ENCODE measurements around the gene NEDD9.

Gene NEDD9, protein sequence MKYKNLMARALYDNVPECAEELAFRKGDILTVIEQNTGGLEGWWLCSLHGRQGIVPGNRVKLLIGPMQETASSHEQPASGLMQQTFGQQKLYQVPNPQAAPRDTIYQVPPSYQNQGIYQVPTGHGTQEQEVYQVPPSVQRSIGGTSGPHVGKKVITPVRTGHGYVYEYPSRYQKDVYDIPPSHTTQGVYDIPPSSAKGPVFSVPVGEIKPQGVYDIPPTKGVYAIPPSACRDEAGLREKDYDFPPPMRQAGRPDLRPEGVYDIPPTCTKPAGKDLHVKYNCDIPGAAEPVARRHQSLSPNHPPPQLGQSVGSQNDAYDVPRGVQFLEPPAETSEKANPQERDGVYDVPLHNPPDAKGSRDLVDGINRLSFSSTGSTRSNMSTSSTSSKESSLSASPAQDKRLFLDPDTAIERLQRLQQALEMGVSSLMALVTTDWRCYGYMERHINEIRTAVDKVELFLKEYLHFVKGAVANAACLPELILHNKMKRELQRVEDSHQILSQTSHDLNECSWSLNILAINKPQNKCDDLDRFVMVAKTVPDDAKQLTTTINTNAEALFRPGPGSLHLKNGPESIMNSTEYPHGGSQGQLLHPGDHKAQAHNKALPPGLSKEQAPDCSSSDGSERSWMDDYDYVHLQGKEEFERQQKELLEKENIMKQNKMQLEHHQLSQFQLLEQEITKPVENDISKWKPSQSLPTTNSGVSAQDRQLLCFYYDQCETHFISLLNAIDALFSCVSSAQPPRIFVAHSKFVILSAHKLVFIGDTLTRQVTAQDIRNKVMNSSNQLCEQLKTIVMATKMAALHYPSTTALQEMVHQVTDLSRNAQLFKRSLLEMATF

DNA sequence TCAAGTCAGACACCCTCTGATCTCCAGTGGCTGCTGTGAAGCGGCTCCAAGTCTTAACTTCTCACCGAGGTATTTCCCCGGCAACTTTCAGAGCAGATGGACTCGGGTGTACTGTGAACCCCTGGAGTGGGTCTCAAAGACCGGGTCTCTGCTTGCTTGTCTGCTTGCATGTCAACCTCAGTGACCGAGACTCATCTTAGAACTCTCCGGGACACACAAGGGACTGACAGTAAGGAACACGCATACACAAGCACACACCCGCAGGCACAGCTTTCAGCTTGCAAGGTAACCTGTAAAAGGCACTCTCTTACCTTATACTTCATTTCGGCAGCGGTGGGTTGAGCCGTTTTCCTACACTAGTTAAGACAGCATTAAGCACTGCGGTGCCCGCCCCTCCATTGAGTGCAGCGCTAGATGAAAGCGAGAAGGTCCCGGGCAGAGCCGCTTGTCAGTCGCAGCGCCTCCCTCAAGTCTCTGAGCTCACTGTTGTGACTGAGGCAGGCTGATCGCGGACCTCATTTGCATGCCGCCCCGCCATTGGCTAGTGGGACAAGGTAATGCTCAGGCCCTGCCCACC lies at the start of gene NEDD9:
NEDD9 (minus strand) TSS at position 476 of the 577 bp plus-strand sequence; CDS start at position 323, 153 bp downstream.
- peak; percentile 85 to 94 for DNase-seq (ENCODE audit: low read depth in 2 of 2)

DNA sequence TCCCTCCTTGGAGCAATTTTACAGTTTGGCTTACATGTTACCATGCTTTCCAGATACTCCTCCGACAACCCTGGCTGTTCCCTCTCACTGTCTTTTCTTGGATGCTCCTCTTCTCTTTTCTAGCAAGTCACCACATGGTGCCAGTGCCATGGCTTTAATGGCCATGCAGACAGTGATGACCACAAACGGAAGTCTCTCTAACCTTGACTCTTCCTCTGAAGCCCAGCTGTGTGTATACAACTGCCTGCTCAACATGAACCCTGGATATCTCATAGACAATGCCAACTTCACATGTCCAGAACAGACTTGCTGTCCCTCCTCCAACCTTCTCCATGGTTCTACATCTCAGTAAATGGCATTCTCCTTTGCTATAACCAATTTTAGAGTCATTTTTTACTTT lies 49.8 kb upstream of the NEDD9 start:
- no peak for DNase-seq (ENCODE audit: low read depth in 2 of 2)

DNA sequence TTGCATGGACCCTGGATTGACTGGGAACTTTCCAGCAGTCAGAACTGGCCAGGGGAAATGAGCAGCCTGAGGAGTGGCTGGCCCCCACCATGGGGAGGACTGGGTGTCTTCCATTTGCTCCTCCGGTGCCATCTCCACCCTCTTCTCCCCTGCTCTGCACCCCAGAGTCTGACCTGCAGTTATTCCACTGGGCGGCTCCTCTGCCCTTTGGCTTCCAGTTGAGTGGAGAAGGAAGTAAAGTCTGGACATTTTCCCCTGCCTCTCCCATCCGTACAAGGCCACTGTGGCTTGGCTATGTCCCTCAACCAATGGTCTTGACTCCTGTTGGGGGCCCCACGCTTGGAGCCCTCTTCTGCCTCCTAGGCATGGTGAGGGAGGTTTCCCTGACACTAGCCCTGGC lies 47.9 kb upstream of the NEDD9 start:
- DNase-seq (ENCODE audit: low read depth in 2 of 2) = no peak

DNA sequence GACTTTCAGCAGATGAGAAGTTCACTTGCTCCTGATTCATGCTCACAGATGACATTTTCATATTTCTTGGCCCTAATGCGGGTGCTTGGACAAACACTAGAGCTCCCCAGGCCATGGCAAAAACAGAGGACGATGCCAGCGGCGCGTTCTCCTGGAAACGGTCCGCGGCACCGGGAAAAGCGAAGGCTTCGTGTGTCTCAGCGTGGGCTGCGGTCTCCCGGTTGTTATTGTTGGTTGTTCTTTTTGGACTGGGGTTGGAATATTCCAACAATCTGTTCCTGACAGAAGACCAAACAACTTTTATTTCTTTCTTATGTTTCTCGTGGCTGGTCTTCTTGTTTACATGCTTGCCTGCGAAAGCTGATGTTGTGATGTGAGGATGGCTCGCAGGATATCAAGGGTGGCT lies 46.8 kb upstream of the NEDD9 start:
- DNase-seq (ENCODE audit: low read depth in 2 of 2) = no peak

GRCh38 chr6:11278207-11278559 lies 45.7 kb upstream of the NEDD9 start:
- no peak for DNase-seq (ENCODE audit: low read depth in 2 of 2)

DNA sequence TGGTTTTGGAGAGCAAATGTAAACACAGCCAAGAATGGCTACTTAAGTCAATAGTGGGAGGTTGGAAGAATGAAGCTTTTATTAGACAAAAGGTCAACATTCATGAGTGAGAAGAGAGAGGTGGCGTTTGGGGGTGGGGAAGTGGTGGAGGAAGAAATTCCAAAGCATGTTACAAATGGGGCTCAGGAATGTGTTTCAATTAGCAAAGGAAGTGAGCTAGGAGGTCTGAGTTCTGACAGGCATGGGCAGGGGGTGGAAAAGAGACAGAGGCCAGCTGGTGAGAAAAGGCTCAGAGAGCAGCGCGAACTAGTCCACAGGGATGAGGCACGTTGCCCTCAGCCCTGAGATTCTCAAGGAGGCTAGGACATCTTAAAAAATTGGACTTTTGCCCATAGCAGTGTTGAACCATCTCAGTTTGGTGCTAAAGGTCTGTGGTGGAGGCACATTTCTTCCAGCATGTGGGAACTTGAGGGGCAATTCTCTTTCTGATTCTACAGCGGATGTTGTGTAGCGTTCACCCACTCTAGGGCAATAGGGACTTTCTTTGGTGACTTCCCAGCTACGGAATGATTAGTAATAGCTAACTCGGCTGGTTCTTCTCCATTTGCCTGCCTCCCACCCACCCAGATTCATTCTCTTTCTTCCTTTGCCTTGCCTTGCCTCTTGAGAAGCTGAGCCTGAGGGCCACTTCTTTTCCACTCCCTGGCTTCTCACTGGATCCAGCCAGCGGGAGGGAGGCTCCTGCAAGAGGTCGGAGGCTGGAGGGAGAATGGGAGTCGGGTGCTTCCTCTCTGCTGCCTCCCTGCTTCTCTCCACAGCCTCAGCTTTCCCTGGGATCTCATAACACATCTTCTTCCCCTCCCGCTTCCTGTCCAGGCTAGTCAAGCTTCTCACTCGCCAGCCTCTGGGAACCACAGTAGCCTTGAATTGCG lies 45.1 kb upstream of the NEDD9 start:
- no peak for DNase-seq (ENCODE audit: low read depth in 2 of 2)

DNA sequence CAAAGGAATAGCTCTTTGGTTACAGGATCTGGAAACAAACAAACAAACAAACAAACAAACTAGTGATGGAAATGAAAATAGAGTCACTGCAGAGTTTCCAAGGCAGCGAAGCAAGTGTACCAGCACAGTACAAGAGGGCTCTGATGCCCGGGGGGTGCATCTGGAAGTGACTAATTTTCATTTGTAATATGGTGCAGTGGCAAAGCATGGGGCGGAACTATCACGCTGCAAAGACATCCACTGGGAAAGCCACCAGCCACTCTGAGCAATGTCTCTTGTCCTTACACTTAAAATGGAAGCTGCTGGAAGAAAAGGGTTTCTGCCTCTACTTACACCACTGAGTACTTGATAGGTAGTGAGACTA lies 44.4 kb upstream of the NEDD9 start:
- no peak for DNase-seq (ENCODE audit: low read depth in 2 of 2)

GRCh38 chr6:11276228-11276627 lies 43.8 kb upstream of the NEDD9 start:
- DNase-seq (ENCODE audit: low read depth in 2 of 2) = no peak

- no peak for DNase-seq (ENCODE audit: low read depth in 2 of 2)
These were observed 43.1 kb upstream of the NEDD9 start for GRCh38 chr6:11275598-11275997.

- DNase-seq (ENCODE audit: low read depth in 2 of 2) = no peak
These were observed 41.1 kb upstream of the NEDD9 start for GRCh38 chr6:11273406-11274065.

GRCh38 chr6:11272491-11273192 lies 40.2 kb upstream of the NEDD9 start:
- DNase-seq (ENCODE audit: low read depth in 2 of 2) = no peak

DNA sequence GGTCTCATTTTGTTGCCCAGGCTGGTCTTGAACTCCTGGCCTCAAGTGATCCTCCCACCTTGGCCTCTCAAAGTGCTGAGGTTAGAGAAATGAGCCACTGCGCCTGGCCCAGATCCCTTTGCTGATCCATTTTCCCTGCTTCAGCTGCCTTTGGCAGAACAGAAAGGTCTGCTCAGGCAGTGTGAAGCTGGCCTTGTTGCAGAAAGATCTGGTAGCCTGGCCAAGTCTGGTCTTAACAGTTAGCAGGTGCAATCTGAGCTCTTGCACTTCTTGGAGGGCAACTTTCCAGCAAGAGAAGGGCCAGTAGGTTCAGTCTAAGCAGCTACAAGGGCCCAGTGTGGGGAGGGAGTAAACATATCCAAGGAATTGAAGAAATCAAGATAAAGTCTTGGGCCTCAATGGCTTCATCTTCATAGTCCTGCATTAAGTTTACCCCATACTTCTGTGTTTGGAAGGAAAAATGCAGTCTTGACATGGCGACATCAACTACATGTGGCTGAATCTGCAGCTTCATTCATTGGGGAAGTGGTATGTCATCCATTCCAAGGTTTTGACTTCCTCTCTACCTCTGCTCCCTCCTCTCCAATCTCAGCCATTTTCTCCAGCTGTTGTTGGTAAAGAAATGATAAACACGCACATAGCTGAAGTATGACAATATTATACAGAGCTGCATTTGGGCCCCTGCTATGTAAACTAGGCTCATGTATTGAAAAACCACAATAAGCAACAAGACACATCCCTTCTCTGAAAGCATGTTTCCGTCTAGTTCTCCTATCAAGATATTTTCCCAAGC lies 39.0 kb upstream of the NEDD9 start:
- DNase-seq (ENCODE audit: low read depth in 2 of 2) = no peak

DNA sequence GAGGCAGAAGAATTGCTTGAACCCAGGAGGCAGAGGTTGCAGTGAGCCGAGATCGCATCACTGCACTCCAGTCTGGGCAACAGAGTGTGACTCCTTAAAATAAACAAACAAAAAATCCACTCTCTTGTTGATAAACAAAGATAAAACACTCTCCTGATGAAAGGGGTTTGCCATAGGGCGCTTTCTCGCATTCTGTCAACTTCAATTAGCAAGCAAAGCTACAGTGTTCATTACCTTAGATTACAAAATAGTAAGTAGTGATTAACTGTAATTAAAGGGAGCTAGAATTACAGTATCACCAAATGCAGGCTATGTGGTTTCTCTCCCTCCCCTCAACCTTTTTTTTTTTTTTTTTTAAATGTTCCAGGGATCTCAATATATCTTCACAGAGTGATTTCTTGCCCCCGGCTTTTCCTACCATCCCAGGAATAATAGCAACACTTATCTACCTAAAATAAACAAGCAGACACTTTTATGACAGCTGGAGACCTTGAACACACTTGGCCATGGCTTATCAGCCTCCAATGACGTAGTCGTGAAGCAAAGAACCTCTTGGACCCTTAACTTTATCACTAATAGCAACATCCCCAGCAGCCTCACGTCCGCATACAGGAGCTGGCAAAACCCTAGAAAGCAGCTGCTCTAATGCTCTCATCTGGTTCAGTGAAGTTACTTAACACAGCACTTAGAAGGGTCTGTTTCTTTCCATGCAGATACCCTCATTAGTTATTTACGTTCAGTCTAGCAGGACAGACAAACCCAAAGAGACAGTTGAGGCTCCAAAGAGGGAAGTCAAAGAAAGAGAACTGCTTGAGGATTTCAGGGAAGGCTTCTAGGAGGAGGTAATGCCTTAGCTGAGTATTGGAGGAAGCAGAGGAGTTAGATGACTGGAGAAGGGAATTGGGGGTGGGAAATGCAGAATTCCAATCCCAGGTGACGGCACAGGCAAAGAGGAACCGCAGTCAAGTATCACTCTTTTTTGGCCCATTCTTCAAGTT lies 37.9 kb upstream of the NEDD9 start:
- DNase-seq (ENCODE audit: low read depth in 2 of 2) = no peak

- DNase-seq (ENCODE audit: low read depth in 2 of 2) = no peak
These were observed 36.5 kb upstream of the NEDD9 start for GRCh38 chr6:11268978-11269377.

GRCh38 chr6:11266926-11267325 lies 34.5 kb upstream of the NEDD9 start:
- DNase-seq (ENCODE audit: low read depth in 2 of 2) = no peak

- no peak for DNase-seq (ENCODE audit: low read depth in 2 of 2)
These were observed 33.5 kb upstream of the NEDD9 start for GRCh38 chr6:11265932-11266331.

GRCh38 chr6:11264100-11264499 lies 31.6 kb upstream of the NEDD9 start:
- DNase-seq (ENCODE audit: low read depth in 2 of 2) = no peak

DNA sequence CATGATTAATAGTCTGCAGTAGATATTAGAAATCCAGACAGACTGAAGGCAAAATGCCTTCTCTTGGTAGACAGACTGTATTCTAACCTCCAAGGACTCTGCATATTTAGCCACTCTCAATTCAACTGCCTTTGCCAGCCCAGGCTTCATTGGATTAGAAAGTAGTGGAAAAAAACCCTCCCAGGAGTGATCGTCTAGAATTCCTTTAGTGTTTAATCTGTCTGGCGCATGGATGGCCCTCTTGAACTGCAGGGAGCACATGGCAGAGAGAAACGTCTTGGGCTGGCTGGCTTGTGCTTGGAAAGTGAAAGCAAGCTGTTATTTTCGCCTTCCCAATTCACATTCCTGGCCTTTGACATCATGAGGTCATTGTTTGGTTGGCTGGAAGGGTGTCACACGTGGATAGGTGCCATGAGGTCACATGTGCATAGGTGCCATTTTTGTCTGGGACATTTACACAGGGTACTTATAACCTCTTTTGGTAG lies 30.9 kb upstream of the NEDD9 start:
- DNase-seq (ENCODE audit: low read depth in 2 of 2) = no peak

Data from stimulated activated CD4-positive, alpha-beta T cell treated with anti-CD3 and anti-CD28 coated beads, Interleukin-4, amount 100 ng/mL, for 48 hours (primary cell).